Measurements from ENCODE around the gene RIPOR3. TPM values are rescaled to one million over a fixed set of nuclear protein-coding genes. Genes with fewer than 3 reads are reported as not detected.

RIPOR3 gene
- total and polyA plus RNA-seq, 9 of the 15 experiments (the other 6 are each of a cell fraction or from before 2014, with no cell fraction given): 3.3 to 62.7 (median 21.4) TPM

DNA sequence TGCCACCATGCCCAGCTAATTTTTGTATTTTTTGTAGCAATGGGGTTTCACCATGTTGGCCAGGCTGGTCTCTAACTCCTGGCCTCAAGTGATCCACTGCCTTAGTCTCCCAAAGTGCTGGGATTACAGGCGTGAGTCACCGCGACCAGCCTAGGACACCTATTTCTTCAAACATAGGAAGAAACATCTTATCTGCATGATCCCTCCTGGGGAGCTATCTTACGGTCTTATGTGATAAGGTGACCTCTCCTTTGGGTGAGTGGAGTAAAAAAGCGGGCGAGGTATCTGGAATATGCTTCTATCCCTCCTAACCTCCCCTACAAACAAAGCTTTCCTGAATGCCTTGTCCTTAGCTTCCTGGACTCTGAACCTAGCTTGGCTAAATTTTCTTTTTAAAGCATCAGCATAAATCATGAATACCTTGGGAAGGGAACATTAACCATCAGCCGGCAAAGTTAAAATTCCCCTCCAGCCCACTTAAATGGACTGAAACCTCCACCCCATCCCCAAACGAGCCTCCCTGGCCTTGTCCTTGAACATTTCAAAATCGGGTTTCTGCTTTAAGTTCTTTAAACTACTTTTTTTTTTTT lies 24.5 kb downstream of the RIPOR3 start (continued):
- TF ChIP-seq TAF1 (IDR thresholded peaks at IDR 0.05; ENCODE audit: control insufficient read depth, extremely low read depth, insufficient read depth, low read length, severe bottlenecking) (no peak), ZEB2 (IDR thresholded peaks at IDR 0.05) (peak; percentile 82), MTA3 (IDR thresholded peaks at IDR 0.05; ENCODE audit: borderline replicate concordance) (0 out of 2 replicates have a peak, but pooled peaks have one; percentile 28), STAG1 (CRISPR knock-in tag; IDR thresholded peaks at IDR 0.05; ENCODE audit: borderline replicate concordance) (no peak), EHMT2 (IDR thresholded peaks at IDR 0.05) (no peak), GTF2F1 (IDR thresholded peaks at IDR 0.05; ENCODE audit: low read depth, low read length) (no peak), TAF7 (tag; IDR thresholded peaks at IDR 0.05) (no peak), ZNF217 (CRISPR knock-in tag; IDR thresholded peaks at IDR 0.05) (no peak), CBFA2T3 (IDR thresholded peaks at IDR 0.05) (peak; percentile 76)
- TF ChIP-seq, protein P1, sequence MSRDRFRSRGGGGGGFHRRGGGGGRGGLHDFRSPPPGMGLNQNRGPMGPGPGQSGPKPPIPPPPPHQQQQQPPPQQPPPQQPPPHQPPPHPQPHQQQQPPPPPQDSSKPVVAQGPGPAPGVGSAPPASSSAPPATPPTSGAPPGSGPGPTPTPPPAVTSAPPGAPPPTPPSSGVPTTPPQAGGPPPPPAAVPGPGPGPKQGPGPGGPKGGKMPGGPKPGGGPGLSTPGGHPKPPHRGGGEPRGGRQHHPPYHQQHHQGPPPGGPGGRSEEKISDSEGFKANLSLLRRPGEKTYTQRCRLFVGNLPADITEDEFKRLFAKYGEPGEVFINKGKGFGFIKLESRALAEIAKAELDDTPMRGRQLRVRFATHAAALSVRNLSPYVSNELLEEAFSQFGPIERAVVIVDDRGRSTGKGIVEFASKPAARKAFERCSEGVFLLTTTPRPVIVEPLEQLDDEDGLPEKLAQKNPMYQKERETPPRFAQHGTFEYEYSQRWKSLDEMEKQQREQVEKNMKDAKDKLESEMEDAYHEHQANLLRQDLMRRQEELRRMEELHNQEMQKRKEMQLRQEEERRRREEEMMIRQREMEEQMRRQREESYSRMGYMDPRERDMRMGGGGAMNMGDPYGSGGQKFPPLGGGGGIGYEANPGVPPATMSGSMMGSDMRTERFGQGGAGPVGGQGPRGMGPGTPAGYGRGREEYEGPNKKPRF (IDR thresholded peaks at IDR 0.05; ENCODE audit: low read depth, low read length): no peak
- TF ChIP-seq, protein P2, sequence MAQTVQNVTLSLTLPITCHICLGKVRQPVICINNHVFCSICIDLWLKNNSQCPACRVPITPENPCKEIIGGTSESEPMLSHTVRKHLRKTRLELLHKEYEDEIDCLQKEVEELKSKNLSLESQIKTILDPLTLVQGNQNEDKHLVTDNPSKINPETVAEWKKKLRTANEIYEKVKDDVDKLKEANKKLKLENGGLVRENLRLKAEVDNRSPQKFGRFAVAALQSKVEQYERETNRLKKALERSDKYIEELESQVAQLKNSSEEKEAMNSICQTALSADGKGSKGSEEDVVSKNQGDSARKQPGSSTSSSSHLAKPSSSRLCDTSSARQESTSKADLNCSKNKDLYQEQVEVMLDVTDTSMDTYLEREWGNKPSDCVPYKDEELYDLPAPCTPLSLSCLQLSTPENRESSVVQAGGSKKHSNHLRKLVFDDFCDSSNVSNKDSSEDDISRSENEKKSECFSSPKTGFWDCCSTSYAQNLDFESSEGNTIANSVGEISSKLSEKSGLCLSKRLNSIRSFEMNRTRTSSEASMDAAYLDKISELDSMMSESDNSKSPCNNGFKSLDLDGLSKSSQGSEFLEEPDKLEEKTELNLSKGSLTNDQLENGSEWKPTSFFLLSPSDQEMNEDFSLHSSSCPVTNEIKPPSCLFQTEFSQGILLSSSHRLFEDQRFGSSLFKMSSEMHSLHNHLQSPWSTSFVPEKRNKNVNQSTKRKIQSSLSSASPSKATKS (CRISPR knock-in tag; IDR thresholded peaks at IDR 0.05): no peak
- TF ChIP-seq, protein P3, sequence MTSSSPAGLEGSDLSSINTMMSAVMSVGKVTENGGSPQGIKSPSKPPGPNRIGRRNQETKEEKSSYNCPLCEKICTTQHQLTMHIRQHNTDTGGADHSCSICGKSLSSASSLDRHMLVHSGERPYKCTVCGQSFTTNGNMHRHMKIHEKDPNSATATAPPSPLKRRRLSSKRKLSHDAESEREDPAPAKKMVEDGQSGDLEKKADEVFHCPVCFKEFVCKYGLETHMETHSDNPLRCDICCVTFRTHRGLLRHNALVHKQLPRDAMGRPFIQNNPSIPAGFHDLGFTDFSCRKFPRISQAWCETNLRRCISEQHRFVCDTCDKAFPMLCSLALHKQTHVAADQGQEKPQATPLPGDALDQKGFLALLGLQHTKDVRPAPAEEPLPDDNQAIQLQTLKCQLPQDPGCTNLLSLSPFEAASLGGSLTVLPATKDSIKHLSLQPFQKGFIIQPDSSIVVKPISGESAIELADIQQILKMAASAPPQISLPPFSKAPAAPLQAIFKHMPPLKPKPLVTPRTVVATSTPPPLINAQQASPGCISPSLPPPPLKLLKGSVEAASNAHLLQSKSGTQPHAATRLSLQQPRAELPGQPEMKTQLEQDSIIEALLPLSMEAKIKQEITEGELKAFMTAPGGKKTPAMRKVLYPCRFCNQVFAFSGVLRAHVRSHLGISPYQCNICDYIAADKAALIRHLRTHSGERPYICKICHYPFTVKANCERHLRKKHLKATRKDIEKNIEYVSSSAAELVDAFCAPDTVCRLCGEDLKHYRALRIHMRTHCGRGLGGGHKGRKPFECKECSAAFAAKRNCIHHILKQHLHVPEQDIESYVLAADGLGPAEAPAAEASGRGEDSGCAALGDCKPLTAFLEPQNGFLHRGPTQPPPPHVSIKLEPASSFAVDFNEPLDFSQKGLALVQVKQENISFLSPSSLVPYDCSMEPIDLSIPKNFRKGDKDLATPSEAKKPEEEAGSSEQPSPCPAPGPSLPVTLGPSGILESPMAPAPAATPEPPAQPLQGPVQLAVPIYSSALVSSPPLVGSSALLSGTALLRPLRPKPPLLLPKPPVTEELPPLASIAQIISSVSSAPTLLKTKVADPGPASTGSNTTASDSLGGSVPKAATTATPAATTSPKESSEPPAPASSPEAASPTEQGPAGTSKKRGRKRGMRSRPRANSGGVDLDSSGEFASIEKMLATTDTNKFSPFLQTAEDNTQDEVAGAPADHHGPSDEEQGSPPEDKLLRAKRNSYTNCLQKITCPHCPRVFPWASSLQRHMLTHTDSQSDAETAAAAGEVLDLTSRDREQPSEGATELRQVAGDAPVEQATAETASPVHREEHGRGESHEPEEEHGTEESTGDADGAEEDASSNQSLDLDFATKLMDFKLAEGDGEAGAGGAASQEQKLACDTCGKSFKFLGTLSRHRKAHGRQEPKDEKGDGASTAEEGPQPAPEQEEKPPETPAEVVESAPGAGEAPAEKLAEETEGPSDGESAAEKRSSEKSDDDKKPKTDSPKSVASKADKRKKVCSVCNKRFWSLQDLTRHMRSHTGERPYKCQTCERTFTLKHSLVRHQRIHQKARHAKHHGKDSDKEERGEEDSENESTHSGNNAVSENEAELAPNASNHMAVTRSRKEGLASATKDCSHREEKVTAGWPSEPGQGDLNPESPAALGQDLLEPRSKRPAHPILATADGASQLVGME (CRISPR knock-in tag; IDR thresholded peaks at IDR 0.05): no peak
- TF ChIP-seq, protein P4, sequence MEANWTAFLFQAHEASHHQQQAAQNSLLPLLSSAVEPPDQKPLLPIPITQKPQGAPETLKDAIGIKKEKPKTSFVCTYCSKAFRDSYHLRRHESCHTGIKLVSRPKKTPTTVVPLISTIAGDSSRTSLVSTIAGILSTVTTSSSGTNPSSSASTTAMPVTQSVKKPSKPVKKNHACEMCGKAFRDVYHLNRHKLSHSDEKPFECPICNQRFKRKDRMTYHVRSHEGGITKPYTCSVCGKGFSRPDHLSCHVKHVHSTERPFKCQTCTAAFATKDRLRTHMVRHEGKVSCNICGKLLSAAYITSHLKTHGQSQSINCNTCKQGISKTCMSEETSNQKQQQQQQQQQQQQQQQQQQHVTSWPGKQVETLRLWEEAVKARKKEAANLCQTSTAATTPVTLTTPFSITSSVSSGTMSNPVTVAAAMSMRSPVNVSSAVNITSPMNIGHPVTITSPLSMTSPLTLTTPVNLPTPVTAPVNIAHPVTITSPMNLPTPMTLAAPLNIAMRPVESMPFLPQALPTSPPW (CRISPR knock-in tag; IDR thresholded peaks at IDR 0.05): no peak; the same call in 1 of the 2 replicates

Data from K562 (cell line).